GM12801 (cell line): ENCODE results near the gene EPN2.

Experiments
- CTCF ChIP-seq: IDR thresholded peaks from one replicate; pipeline ENCODE4 v1.5.1; 2011; ENCODE audit warnings: control low read depth; ENCODE audit not compliant: insufficient read length; ENCODE audit errors: extremely low read depth

Gene EPN2

GRCh38 chr17:19336938-19337711 is 100.0 kb downstream of the EPN2 start:
- TF ChIP-seq CTCF = no peak

- TF ChIP-seq CTCF = no peak
These were observed 100.5 kb downstream of the EPN2 start for GRCh38 chr17:19337712-19338023.

GRCh38 chr17:19338031-19338990 is 101.1 kb downstream of the EPN2 start:
- TF ChIP-seq CTCF = no peak

GRCh38 chr17:19339341-19339815 is 102.2 kb downstream of the EPN2 start:
- TF ChIP-seq CTCF = no peak

- TF ChIP-seq CTCF = no peak
These were observed 104.1 kb downstream of the EPN2 start for GRCh38 chr17:19341211-19341631.

GRCh38 chr17:19341641-19342610 is 104.8 kb downstream of the EPN2 start:
- TF ChIP-seq CTCF = no peak
